GM18520 (cell line): Measurements from ENCODE around the gene FBXL17.

Experiments
- ATAC-seq: cut with Tn5 transposase; IDR thresholded peaks from one replicate; pipeline ENCODE4 v1.9.1; 2021; ENCODE audit not compliant: unreplicated experiment

The FBXL17 gene

DNA sequence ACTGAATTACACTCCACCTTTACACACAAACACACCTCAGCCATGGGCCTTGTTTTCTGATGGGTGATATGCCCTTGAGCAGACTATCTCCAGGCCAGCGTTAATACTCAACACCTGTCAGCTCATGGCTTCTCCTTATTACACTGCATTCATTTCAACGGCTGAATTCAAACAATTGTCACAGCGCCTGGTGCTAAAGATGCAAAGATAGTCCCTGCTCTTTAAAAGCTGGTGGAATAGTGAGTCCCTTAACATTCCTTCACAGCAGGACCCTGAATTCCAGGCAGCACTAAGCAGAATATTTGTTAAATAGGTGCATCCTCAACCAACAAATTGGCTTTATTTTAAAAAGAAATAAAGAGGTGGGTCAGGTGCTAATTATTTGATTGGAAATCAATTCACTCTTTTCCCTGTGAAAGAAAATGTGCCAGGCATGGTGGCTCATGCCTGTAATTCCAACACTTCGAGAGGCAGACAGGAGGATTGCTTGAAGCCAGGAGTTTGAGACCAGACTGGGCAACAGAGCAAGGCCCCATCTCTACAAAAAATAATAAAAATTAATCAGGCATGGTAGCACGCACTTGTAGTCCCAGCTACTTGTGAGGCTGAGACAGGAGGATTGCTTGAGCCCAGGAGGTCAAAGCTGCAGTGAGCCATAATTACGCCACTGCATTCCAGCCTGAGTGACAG is 555.4 kb downstream of the FBXL17 start:
- no peak for ATAC-seq

- no peak for ATAC-seq
These were observed 557.1 kb downstream of the FBXL17 start for GRCh38 chr5:107824821-107825220.

- ATAC-seq, result no peak
These were observed 560.6 kb downstream of the FBXL17 start for GRCh38 chr5:107821288-107821687.

DNA sequence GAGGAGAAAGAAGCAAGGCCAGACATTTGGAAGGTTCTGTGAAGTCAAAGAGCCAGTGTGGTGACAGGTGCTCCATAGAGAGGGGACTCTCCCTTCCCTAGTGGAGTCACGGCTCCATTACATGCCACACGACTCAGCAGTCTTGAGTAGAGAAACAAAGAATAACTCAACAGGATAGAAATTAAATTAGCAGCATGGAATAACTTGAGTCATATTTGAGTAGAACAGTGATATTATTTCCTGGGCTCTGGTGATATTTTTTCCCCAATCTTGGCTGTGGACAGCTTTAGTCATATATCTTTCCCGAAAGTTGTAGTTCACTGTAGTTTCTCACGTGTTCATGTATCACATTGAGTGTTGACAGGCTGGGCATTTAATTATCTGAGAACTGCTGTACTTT is 561.5 kb downstream of the FBXL17 start:
- ATAC-seq, result no peak

- no peak for ATAC-seq
These were observed 563.9 kb downstream of the FBXL17 start for GRCh38 chr5:107817951-107818350.

GRCh38 chr5:107817436-107817835 is 564.5 kb downstream of the FBXL17 start:
- no peak for ATAC-seq

DNA sequence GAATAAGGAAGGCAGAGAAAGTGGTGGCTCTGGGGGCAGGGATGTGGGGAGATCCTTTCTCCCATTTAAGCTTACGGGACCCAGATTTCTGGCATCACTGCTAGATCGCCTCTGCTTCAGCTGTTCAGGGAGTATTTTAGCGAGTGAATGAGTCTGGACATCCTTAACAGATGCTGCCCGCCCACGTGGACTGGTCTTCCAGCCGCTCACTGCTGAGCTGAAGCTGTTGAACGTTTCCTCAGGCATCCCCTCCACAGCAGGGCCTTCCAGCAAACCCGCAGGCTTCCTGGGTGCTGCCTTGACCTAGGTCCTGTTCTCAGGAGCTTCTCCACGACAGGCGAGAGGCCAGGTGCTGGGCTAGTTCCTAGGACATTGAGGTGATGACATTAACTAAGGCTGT is 566.8 kb downstream of the FBXL17 start:
- no peak for ATAC-seq

- no peak for ATAC-seq
These were observed 567.6 kb downstream of the FBXL17 start for GRCh38 chr5:107814183-107814827.

GRCh38 chr5:107813559-107813958 is 568.3 kb downstream of the FBXL17 start:
- peak; percentile 80 for ATAC-seq

DNA sequence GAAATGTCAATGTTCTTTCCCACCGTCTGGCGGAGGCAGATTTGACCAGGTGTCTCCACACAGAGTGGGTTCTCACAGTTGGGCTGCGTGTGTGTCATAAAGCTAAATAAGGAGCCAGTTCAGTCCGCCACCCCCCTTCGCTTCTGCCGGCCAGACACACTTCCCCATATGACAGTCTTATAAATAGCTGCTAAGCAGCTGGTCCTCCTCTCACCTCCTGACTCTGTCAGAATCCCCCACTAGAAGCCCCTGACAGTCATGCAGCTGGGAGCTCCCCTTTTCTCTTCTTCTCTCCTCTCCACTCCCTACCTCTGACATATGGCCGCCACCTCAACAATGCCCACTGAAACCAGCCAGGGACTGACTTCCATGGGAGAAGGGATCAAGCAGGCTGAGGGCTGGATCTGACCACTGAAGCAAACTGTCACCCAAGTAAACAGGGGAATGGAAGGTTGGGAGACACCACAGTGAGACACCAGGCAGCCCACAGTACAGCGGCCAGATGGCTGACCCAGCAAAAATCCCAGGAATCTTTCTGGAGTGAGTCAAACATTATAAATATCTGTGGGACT is 569.2 kb downstream of the FBXL17 start:
- ATAC-seq, result peak; percentile 62

- no peak for ATAC-seq
These were observed 572.5 kb downstream of the FBXL17 start for GRCh38 chr5:107809201-107810034.
